Skin epidermis (tissue), 12 donors: Measurements from ENCODE around the gene CTNNAL1.
"Not testable (repeated sequence)": the region's sequence is repeated elsewhere in the genome, so short reads cannot be mapped to it uniquely, and the experiment has no call there.

ENCODE experiments used
- H3K27ac ChIP-seq, 21 experiments: fragments of 200-600 bp; sonication (generic) in 11 of 21; one replicate each; pipeline ENCODE4 v1.5.0; 2020; ENCODE audit warnings: mild to moderate bottlenecking in 3 of 21, inconsistent platforms in 2 of 21, moderate library complexity in 2 of 21
- H3K4me3 ChIP-seq, 7 experiments: fragments of 200-600 bp; sonication (generic) in 2 of 7; one replicate each; pipeline ENCODE4 v1.5.0; 2020; ENCODE audit warnings: inconsistent platforms in 2 of 7, mild to moderate bottlenecking in 2 of 7, moderate library complexity in 1 of 7

Gene CTNNAL1

GRCh38 chr9:108950168-108950567 is 63.1 kb downstream of the CTNNAL1 start:
- H3K4me3 ChIP-seq, result no peak overlapping the region
- H3K27ac ChIP-seq, result no peak overlapping the region

GRCh38 chr9:108939975-108940374 is 73.3 kb downstream of the CTNNAL1 start:
- H3K4me3 ChIP-seq, result no peak overlapping the region
- H3K27ac ChIP-seq, result no peak overlapping the region

GRCh38 chr9:108937561-108938305 is 75.6 kb downstream of the CTNNAL1 start:
- Histone ChIP-seq H3K27ac (no peak overlapping the region), H3K4me3 (no peak overlapping the region)

GRCh38 chr9:108934323-108934893 is 78.9 kb downstream of the CTNNAL1 start, which contains the start of gene ABITRAM:
Gene ABITRAM (plus strand): TSS chr9:108934400. CDS start chr9:108934487, 87 bp downstream.
- H3K27ac ChIP-seq, result peak within 1 kb of the TSS; percentile 50 to 95 (median 90)
- H3K4me3 ChIP-seq, result peak within 1 kb of the TSS; percentile 71 to 93 (median 81)

GRCh38 chr9:108933718-108934322 is 79.5 kb downstream of the CTNNAL1 start, which contains the start of gene ELP1:
Gene ELP1 (minus strand): TSS chr9:108934124. CDS start chr9:108931146, 2,978 bp downstream.
- peak within 1 kb of the TSS; percentile 71 to 93 (median 81) for H3K4me3 ChIP-seq
- peak within 1 kb of the TSS; percentile 50 to 95 (median 90) for H3K27ac ChIP-seq

- Histone ChIP-seq H3K4me3 (peak overlapping the region; percentile 71 to 93 (median 81)), H3K27ac (peak overlapping the region; percentile 50 to 95 (median 90))
Measured at GRCh38 chr9:108933231-108933717, 80.0 kb downstream of the CTNNAL1 start.

- no peak overlapping the region for H3K27ac ChIP-seq
Measured at GRCh38 chr9:108928386-108928785, 84.9 kb downstream of the CTNNAL1 start.

GRCh38 chr9:108924466-108924865 is 88.8 kb downstream of the CTNNAL1 start:
- no peak overlapping the region for H3K4me3 ChIP-seq

More at GRCh38 chr9:108928386-108928785, 84.9 kb downstream of the CTNNAL1 start:
- H3K4me3 ChIP-seq, result no peak overlapping the region

GRCh38 chr9:108921200-108921599 is 92.1 kb downstream of the CTNNAL1 start:
- Histone ChIP-seq H3K4me3 (no peak overlapping the region), H3K27ac (no peak overlapping the region)

More at GRCh38 chr9:108924466-108924865, 88.8 kb downstream of the CTNNAL1 start:
- H3K27ac ChIP-seq, result no peak overlapping the region

- not testable (repeated sequence) for H3K27ac ChIP-seq, H3K4me3 ChIP-seq
Measured at GRCh38 chr9:108920401-108920800, 92.9 kb downstream of the CTNNAL1 start.

GRCh38 chr9:108919517-108919916 is 93.8 kb downstream of the CTNNAL1 start:
- H3K27ac ChIP-seq, result no peak overlapping the region
- no peak overlapping the region for H3K4me3 ChIP-seq

- no peak overlapping the region for H3K27ac ChIP-seq
- no peak overlapping the region for H3K4me3 ChIP-seq
Measured at GRCh38 chr9:108913391-108913790, 99.9 kb downstream of the CTNNAL1 start.

- Histone ChIP-seq H3K4me3 (no peak overlapping the region), H3K27ac (no peak overlapping the region)
Measured at GRCh38 chr9:108911820-108912219, 101.5 kb downstream of the CTNNAL1 start.

- Histone ChIP-seq H3K27ac (no peak overlapping the region), H3K4me3 (no peak overlapping the region)
Measured at GRCh38 chr9:108910914-108911313, 102.4 kb downstream of the CTNNAL1 start.

GRCh38 chr9:108910402-108910801 is 102.9 kb downstream of the CTNNAL1 start:
- no peak overlapping the region for H3K4me3 ChIP-seq
- H3K27ac ChIP-seq, result no peak overlapping the region

GRCh38 chr9:108905494-108905893 is 107.8 kb downstream of the CTNNAL1 start:
- Histone ChIP-seq H3K27ac (no peak overlapping the region), H3K4me3 (no peak overlapping the region)

- no peak overlapping the region for H3K27ac ChIP-seq
Measured at GRCh38 chr9:108904161-108904560, 109.1 kb downstream of the CTNNAL1 start.

GRCh38 chr9:108903420-108904103 is 109.7 kb downstream of the CTNNAL1 start:
- Histone ChIP-seq H3K27ac (no peak overlapping the region), H3K4me3 (no peak overlapping the region)

More at GRCh38 chr9:108904161-108904560, 109.1 kb downstream of the CTNNAL1 start:
- H3K4me3 ChIP-seq, result no peak overlapping the region

- Histone ChIP-seq H3K4me3 (no peak overlapping the region), H3K27ac (no peak overlapping the region)
Measured at GRCh38 chr9:108900176-108900575, 113.1 kb downstream of the CTNNAL1 start.
